ENCODE data around the gene LKAAEAR1.

Gene LKAAEAR1

GRCh38 chr20:64039293-64040160 is 44.7 kb downstream of the LKAAEAR1 start:
- no peak for TF ChIP-seq TAF1 (IDR thresholded peaks at IDR 0.05; ENCODE audit: borderline replicate concordance, insufficient read depth, low read length)
- no peak for TF ChIP-seq FOXP2 (optimal IDR thresholded peaks at IDR 0.05; ENCODE audit: borderline replicate concordance, extremely low read depth, extremely low read length, insufficient read depth)
- no peak for TF ChIP-seq POLR2AphosphoS5 (IDR thresholded peaks at IDR 0.05; ENCODE audit: low read depth, low read length)
- TF ChIP-seq SIN3A (IDR thresholded peaks at IDR 0.05; ENCODE audit: borderline replicate concordance, insufficient read depth, low read length): no peak
- no peak for TF ChIP-seq REST (IDR thresholded peaks at IDR 0.05; ENCODE audit: insufficient read depth in 1 of 2, low read depth in 2 of 2, low read length in 2 of 2)

- TF ChIP-seq FOXP2 (optimal IDR thresholded peaks at IDR 0.05; ENCODE audit: borderline replicate concordance, extremely low read depth, extremely low read length, insufficient read depth) (peak; percentile 27), REST (IDR thresholded peaks at IDR 0.05; ENCODE audit: insufficient read depth in 1 of 2, low read depth in 2 of 2, low read length in 2 of 2) (no peak), TAF1 (IDR thresholded peaks at IDR 0.05; ENCODE audit: borderline replicate concordance, insufficient read depth, low read length) (no peak), POLR2AphosphoS5 (IDR thresholded peaks at IDR 0.05; ENCODE audit: low read depth, low read length) (peak; percentile 55; the same call in 1 of the 2 replicates), SIN3A (IDR thresholded peaks at IDR 0.05; ENCODE audit: borderline replicate concordance, insufficient read depth, low read length) (no peak)
These were observed 45.5 kb downstream of the LKAAEAR1 start for GRCh38 chr20:64038565-64039292.

- TF ChIP-seq SIN3A (IDR thresholded peaks at IDR 0.05; ENCODE audit: borderline replicate concordance, insufficient read depth, low read length) (no peak), POLR2AphosphoS5 (IDR thresholded peaks at IDR 0.05; ENCODE audit: low read depth, low read length) (no peak), TAF1 (IDR thresholded peaks at IDR 0.05; ENCODE audit: borderline replicate concordance, insufficient read depth, low read length) (no peak), FOXP2 (optimal IDR thresholded peaks at IDR 0.05; ENCODE audit: borderline replicate concordance, extremely low read depth, extremely low read length, insufficient read depth) (no peak), REST (IDR thresholded peaks at IDR 0.05; ENCODE audit: insufficient read depth in 1 of 2, low read depth in 2 of 2, low read length in 2 of 2) (no peak)
These were observed 46.0 kb downstream of the LKAAEAR1 start for GRCh38 chr20:64038224-64038564.

GRCh38 chr20:64037498-64038213 is 46.5 kb downstream of the LKAAEAR1 start:
- TF ChIP-seq TAF1 (IDR thresholded peaks at IDR 0.05; ENCODE audit: borderline replicate concordance, insufficient read depth, low read length) (no peak), REST (IDR thresholded peaks at IDR 0.05; ENCODE audit: insufficient read depth in 1 of 2, low read depth in 2 of 2, low read length in 2 of 2) (no peak), POLR2AphosphoS5 (IDR thresholded peaks at IDR 0.05; ENCODE audit: low read depth, low read length) (no peak), FOXP2 (optimal IDR thresholded peaks at IDR 0.05; ENCODE audit: borderline replicate concordance, extremely low read depth, extremely low read length, insufficient read depth) (no peak), SIN3A (IDR thresholded peaks at IDR 0.05; ENCODE audit: borderline replicate concordance, insufficient read depth, low read length) (no peak)

All from PFSK-1 (cell line).